ENCODE data around the gene TRAF3IP1. TPM values are rescaled to one million over a fixed set of nuclear protein-coding genes. Genes with fewer than 3 reads are reported as not detected.

TRAF3IP1 gene
- total RNA-seq, 4 donors from 2014 or later = 19.9 to 38.6 (median 23.6) TPM

GRCh38 chr2:238428866-238429265 is 108.5 kb downstream of the TRAF3IP1 start:
- no peak overlapping the region for H3K27ac ChIP-seq (replicated peaks in 1 of 4)
- no peak for DNase-seq (ENCODE audit: extremely low spot score)
- H3K9me3 ChIP-seq = peaks cover 0 to 10% (median 0%) of the 10 kb centered on the region in 4 donors
- H3K27me3 ChIP-seq = no peaks in the 10 kb centered on the region
- peaks cover 16 to 47% (median 34%) of the 10 kb centered on the region in 4 donors for H3K4me1 ChIP-seq
- WGBS = 94% methylated on average over 8 of the region's 8 CpGs
- peaks cover 4 to 13% (median 11%) of the 10 kb centered on the region in 4 donors for H3K36me3 ChIP-seq
- intact Hi-C loops (cut with DNase I) = no loop called here
- H3K4me3 ChIP-seq = no peak overlapping the region
- no peak for TF ChIP-seq EP300 (IDR thresholded peaks at IDR 0.05)
- no peak for TF ChIP-seq CTCF (IDR thresholded peaks at IDR 0.05)
- TF ChIP-seq POLR2AphosphoS5 (IDR thresholded peaks at IDR 0.05) = no peak
- TF ChIP-seq POLR2A (IDR thresholded peaks at IDR 0.05; ENCODE audit: low read depth) = no peak

GRCh38 chr2:238430781-238431180 is 110.5 kb downstream of the TRAF3IP1 start:
- intact Hi-C loops (cut with DNase I) = no loop called here
- TF ChIP-seq POLR2AphosphoS5 (IDR thresholded peaks at IDR 0.05) (no peak), CTCF (IDR thresholded peaks at IDR 0.05) (no peak), POLR2A (IDR thresholded peaks at IDR 0.05; ENCODE audit: low read depth) (no peak), EP300 (IDR thresholded peaks at IDR 0.05) (no peak)
- peaks cover 0 to 10% (median 0%) of the 10 kb centered on the region in 4 donors for H3K9me3 ChIP-seq
- no peak overlapping the region for H3K27ac ChIP-seq (replicated peaks in 1 of 4)
- no peaks in the 10 kb centered on the region for H3K27me3 ChIP-seq
- DNase-seq (ENCODE audit: extremely low spot score) = no peak
- H3K4me3 ChIP-seq = no peak overlapping the region
- H3K36me3 ChIP-seq = peaks cover 12 to 32% (median 31%) of the 10 kb centered on the region in 4 donors
- WGBS = 100% methylated on average over 6 of the region's 6 CpGs
- H3K4me1 ChIP-seq = peaks cover 14 to 43% (median 30%) of the 10 kb centered on the region in 4 donors

GRCh38 chr2:238431456-238431855 is 111.1 kb downstream of the TRAF3IP1 start:
- Histone ChIP-seq H3K36me3 (peaks cover 15 to 38% (median 35%) of the 10 kb centered on the region in 4 donors), H3K9me3 (peaks cover 0 to 10% (median 0%) of the 10 kb centered on the region in 4 donors), H3K4me3 (no peak overlapping the region), H3K4me1 (peaks cover 10 to 36% (median 24%) of the 10 kb centered on the region in 4 donors), H3K27ac (replicated peaks in 1 of 4) (no peak overlapping the region), H3K27me3 (no peaks in the 10 kb centered on the region)
- intact Hi-C loops (cut with DNase I) = no loop called here
- DNase-seq (ENCODE audit: extremely low spot score) = no peak
- TF ChIP-seq POLR2AphosphoS5 (IDR thresholded peaks at IDR 0.05) (no peak), EP300 (IDR thresholded peaks at IDR 0.05) (no peak), POLR2A (IDR thresholded peaks at IDR 0.05; ENCODE audit: low read depth) (no peak), CTCF (IDR thresholded peaks at IDR 0.05) (no peak)
- 57% methylated on average over 1 of the region's 1 CpG for WGBS

- peaks cover 15 to 51% (median 45%) of the 10 kb centered on the region in 4 donors for H3K36me3 ChIP-seq
- H3K27me3 ChIP-seq = no peaks in the 10 kb centered on the region
- intact Hi-C loops (cut with DNase I) = no loop called here
- H3K9me3 ChIP-seq = peaks cover 0 to 10% (median 0%) of the 10 kb centered on the region in 4 donors
- no peak overlapping the region for H3K27ac ChIP-seq (replicated peaks in 1 of 4)
- TF ChIP-seq EP300 (IDR thresholded peaks at IDR 0.05) (no peak), POLR2AphosphoS5 (IDR thresholded peaks at IDR 0.05) (no peak), POLR2A (IDR thresholded peaks at IDR 0.05; ENCODE audit: low read depth) (no peak), CTCF (IDR thresholded peaks at IDR 0.05) (no peak)
- no peak for DNase-seq (ENCODE audit: extremely low spot score)
- no peak overlapping the region for H3K4me3 ChIP-seq
- H3K4me1 ChIP-seq = peaks cover 2 to 27% (median 12%) of the 10 kb centered on the region in 4 donors
- 92% methylated on average over 14 of the region's 14 CpGs for WGBS
Observed at GRCh38 chr2:238433300-238433915, 113.1 kb downstream of the TRAF3IP1 start.
